BJ (cell line): ENCODE results near the gene PTGDS. TPM values are rescaled to one million over a fixed set of nuclear protein-coding genes. Genes with fewer than 3 reads are reported as not detected.

Experiments
- CTCF ChIA-PET: fragments of 350-600 bp; formaldehyde crosslinking; extraction: SDS; loops from one replicate; lab custom pipeline; 2021; ENCODE audit warnings: antibody characterized with exemption, inconsistent platforms; lab: Yijun Ruan, JAX
- POLR2A ChIA-PET: fragments of 300-600 bp; sonication (Branson Sonifier 250); formaldehyde crosslinking; extraction: SDS; loops from one replicate; lab custom pipeline; 2021; ENCODE audit warnings: antibody characterized with exemption; lab: Charles Lee
- DNase-seq: peaks from one replicate; pipeline ENCODE4 v3.0.0-alpha.2; 2011; ENCODE audit warnings: low read depth
- H3K27me3 ChIP-seq: 2 replicates; pipeline ENCODE4 v1.6.0; 2011; ENCODE audit warnings: low read length; ENCODE audit not compliant: control insufficient read depth, insufficient read depth
- H3K36me3 ChIP-seq: 2 replicates; pipeline ENCODE4 v1.5.1; 2011; ENCODE audit warnings: low read length; ENCODE audit not compliant: control insufficient read depth, insufficient read depth
- H3K4me3 ChIP-seq: 2 replicates; pipeline ENCODE4 v1.5.1; 2011; ENCODE audit warnings: low read depth, mild to moderate bottlenecking, control low read depth, low read length
- polyA plus RNA-seq: library from polyadenylated mRNA; depleted of rRNA; stranded (reverse); fragments of >200 nt; gene quantifications from 2 replicates; pipeline ENCODE4 v1.2.3, GENCODE V29; 2011
- TF ChIP-seq, protein P1 (sequence below): IDR thresholded peaks from 2 replicates; pipeline ENCODE4 v1.5.1; 2011; ENCODE audit warnings: low read depth, mild to moderate bottlenecking, control low read depth, inconsistent platforms, low read length, moderate library complexity; ENCODE audit not compliant: insufficient read depth

PTGDS gene
- polyA plus RNA-seq, 1 experiment = 0.58 TPM

DNA sequence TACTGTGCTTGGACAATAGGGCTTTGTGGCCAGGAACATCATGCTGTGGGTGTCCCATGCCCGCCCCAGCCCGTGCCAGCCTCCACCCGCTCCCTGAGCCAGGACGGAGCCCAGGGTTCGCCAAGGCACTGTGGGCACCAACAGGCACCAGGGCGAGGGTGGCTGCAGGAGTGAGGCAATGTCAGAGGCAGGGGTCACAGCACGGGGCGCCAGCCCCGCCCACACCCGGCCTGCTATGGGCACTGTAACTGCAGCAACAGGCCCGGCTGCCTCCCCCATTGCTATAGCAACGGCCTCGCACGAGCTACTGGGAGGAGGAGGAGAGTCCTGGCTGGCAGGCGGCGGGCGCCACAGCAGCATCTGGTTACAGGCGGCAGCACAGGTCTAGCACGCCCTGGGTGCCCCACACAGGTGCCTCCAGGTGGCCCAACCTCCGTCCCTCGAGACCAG lies 48.2 kb downstream of the PTGDS start:
- no peak for DNase-seq
- ChIA-PET POLR2A (no interaction called here), CTCF (interaction anchor here (1.1 to 10.7 kb wide), 6 partner anchors 11 to 77 kb away, joined by 5 to 50 read pairs (median 6); partner anchors contain the start of genes CLIC3 and SAPCD2)
- Histone ChIP-seq H3K27me3 (no peaks in the 10 kb centered on the region), H3K4me3 (no peak overlapping the region), H3K36me3 (peaks cover 5% of the 10 kb centered on the region)
- TF ChIP-seq, protein P1, sequence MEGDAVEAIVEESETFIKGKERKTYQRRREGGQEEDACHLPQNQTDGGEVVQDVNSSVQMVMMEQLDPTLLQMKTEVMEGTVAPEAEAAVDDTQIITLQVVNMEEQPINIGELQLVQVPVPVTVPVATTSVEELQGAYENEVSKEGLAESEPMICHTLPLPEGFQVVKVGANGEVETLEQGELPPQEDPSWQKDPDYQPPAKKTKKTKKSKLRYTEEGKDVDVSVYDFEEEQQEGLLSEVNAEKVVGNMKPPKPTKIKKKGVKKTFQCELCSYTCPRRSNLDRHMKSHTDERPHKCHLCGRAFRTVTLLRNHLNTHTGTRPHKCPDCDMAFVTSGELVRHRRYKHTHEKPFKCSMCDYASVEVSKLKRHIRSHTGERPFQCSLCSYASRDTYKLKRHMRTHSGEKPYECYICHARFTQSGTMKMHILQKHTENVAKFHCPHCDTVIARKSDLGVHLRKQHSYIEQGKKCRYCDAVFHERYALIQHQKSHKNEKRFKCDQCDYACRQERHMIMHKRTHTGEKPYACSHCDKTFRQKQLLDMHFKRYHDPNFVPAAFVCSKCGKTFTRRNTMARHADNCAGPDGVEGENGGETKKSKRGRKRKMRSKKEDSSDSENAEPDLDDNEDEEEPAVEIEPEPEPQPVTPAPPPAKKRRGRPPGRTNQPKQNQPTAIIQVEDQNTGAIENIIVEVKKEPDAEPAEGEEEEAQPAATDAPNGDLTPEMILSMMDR = no peak

- POLR2A ChIA-PET = no interaction called here
- Histone ChIP-seq H3K36me3 (peaks cover 1% of the 10 kb centered on the region), H3K4me3 (no peak overlapping the region), H3K27me3 (no peaks in the 10 kb centered on the region)
- CTCF ChIA-PET = interaction anchor here (0.7 to 10.7 kb wide), 11 partner anchors 10 to 238 kb away, joined by 3 to 50 read pairs (median 5); partner anchors contain the start of genes AJM1, CLIC3 and SAPCD2
- DNase-seq = no peak
- TF ChIP-seq, protein P1 = no peak
Measured at GRCh38 chr9:137026384-137026783, 49.1 kb downstream of the PTGDS start.

- CTCF ChIA-PET = interaction anchor here (0.7 to 10.7 kb wide), 10 partner anchors 9 to 238 kb away, joined by 3 to 50 read pairs (median 3); partner anchors contain the start of genes AJM1, CLIC3 and SAPCD2
- Histone ChIP-seq H3K4me3 (peak overlapping the region; percentile 64), H3K36me3 (no peaks in the 10 kb centered on the region; the same call in 1 of the 2 replicates), H3K27me3 (no peaks in the 10 kb centered on the region)
- TF ChIP-seq, protein P1 = no peak
- POLR2A ChIA-PET = no interaction called here
- DNase-seq = no peak
Measured at GRCh38 chr9:137026828-137027227, 49.5 kb downstream of the PTGDS start.

GRCh38 chr9:137027369-137028262 lies 50.3 kb downstream of the PTGDS start, which contains the start of gene ABCA2:
TSS of gene ABCA2 (minus strand) at chr9:137028237. CDS start at chr9:137028140, 97 bp downstream.
- H3K36me3 ChIP-seq = no peaks in the 10 kb centered on the region; the same call in 1 of the 2 replicates
- peak within 1 kb of the TSS; percentile 64 for H3K4me3 ChIP-seq
- ChIA-PET POLR2A (interaction anchor here (0.6 kb wide), 1 partner anchor 43 kb away, joined by 3 read pairs; no protein-coding TSS in a partner anchor), CTCF (interaction anchor here (0.7 to 10.7 kb wide), 18 partner anchors 8 to 235 kb away, joined by 3 to 50 read pairs (median 6); partner anchors contain the start of genes AJM1, CLIC3, RNF224 and SAPCD2)
- TF ChIP-seq, protein P1 = no peak
- no peaks in the 10 kb centered on the region for H3K27me3 ChIP-seq
- no peak for DNase-seq
